Keratinocyte (primary cell): ENCODE results near the gene EEF1A2.

Source experiments
- EZH2 ChIP-seq: IDR thresholded peaks from one replicate; pipeline ENCODE4 v1.6.1; 2012; ENCODE audit warnings: inconsistent platforms, mild to moderate bottlenecking, low read length, moderate library complexity
- TF ChIP-seq, protein P1 (sequence below), 3 experiments: IDR thresholded peaks in 1 of 3; conservative IDR thresholded peaks in 1 of 3; optimal IDR thresholded peaks in 1 of 3; 2 replicates in 2 of 3; 3 replicates in 1 of 3; pipeline versions ENCODE3 to v1.5.1; 2011; ENCODE audit warnings: low read length in 3 of 3, mild to moderate bottlenecking in 3 of 3, moderate library complexity in 2 of 3, control low read depth in 1 of 3, inconsistent platforms in 1 of 3; ENCODE audit not compliant: insufficient read depth in 2 of 3; ENCODE audit errors: extremely low read depth in 1 of 3

GRCh38 chr20:63492518-63492917 lies 6.4 kb downstream of the EEF1A2 start:
- TF ChIP-seq, protein P1, sequence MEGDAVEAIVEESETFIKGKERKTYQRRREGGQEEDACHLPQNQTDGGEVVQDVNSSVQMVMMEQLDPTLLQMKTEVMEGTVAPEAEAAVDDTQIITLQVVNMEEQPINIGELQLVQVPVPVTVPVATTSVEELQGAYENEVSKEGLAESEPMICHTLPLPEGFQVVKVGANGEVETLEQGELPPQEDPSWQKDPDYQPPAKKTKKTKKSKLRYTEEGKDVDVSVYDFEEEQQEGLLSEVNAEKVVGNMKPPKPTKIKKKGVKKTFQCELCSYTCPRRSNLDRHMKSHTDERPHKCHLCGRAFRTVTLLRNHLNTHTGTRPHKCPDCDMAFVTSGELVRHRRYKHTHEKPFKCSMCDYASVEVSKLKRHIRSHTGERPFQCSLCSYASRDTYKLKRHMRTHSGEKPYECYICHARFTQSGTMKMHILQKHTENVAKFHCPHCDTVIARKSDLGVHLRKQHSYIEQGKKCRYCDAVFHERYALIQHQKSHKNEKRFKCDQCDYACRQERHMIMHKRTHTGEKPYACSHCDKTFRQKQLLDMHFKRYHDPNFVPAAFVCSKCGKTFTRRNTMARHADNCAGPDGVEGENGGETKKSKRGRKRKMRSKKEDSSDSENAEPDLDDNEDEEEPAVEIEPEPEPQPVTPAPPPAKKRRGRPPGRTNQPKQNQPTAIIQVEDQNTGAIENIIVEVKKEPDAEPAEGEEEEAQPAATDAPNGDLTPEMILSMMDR (optimal IDR thresholded peaks at IDR 0.05 in 1 of 3, IDR thresholded peaks at IDR 0.05 in 1 of 3, conservative IDR thresholded peaks at IDR 0.05 in 1 of 3; ENCODE audit: extremely low read depth in 1 of 3, insufficient read depth in 2 of 3, low read length in 3 of 3) = no peak
- TF ChIP-seq EZH2 = no peak
